GM19239 (cell line): Measurements from ENCODE around the gene RBM12.

ENCODE experiments used
- DNase-seq: peaks from one replicate; pipeline ENCODE4 v3.0.0; 2011; ENCODE audit warnings: low spot score; ENCODE audit not compliant: insufficient read length
- FAIRE-seq: peaks from 2 replicates; lab custom pipeline; 2011; peaks lifted over from hg19 to GRCh38; lab: Jason Lieb, UNC

The RBM12 gene

GRCh38 chr20:35657271-35657670, 7.4 kb downstream of the RBM12 start:
- FAIRE-seq (no peak), DNase-seq (no peak)

- no peak for DNase-seq
- no peak for FAIRE-seq
These were observed 10.3 kb downstream of the RBM12 start for GRCh38 chr20:35654415-35654814.

DNA sequence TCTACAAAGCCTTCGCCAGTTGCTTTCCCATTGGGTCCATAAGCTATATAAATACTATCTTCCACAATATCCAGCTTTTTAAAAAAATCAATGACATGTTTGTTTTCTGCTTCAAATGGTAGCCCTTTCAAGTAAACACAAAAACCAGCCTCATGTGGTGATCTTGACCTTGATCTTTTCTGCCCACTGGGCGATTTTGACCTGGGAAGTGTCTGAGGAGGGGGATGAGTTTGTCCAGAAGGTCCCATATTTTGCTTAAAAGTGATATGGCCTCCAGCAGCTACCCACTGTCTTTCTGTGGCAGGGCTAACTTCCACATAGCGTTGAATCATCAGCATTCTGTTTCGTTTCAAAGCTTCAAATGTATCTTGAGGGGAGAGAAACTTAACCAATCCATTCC, 10.8 kb downstream of the RBM12 start:
- DNase-seq (no peak), FAIRE-seq (no peak)

GRCh38 chr20:35653430-35653734, 11.3 kb downstream of the RBM12 start:
- DNase-seq = no peak

DNA sequence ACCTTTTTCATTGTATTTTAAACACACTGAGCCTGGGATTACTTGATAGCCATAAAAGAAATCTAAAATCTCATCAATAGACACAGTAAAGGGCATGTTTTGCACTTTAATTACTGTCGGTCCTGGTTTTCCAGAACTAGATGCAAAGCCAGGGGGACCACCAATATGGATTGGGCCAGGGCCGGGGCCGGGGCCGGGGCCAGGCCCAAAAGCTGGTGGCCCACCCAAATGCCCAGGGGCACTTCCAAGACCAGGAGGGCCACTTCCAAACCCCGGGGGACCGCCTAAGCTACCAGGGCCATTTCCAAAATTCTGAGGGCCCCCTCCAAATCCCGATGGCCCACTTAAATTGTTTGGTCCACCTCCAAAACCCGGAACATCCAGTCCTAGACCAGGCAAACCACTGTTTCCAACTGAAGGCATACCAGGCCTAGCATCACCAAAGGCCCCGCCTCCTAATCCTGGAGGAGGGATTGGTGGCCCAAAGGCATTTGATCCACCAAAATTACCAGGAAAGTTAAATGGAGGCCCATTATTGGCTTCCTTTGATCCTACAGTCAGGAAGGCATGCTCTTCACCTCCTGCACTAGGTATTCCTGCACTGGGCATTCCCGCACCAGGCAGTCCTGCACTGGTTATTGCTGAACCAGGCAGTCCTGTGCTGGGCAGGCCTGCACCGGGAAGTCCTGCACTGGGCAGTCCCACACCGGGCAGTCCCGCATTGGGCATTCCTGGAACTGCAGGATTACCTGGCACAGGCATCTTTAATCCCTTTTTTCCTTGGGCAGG, 11.9 kb downstream of the RBM12 start:
- DNase-seq = no peak
- FAIRE-seq = no peak

More at GRCh38 chr20:35653430-35653734, 11.3 kb downstream of the RBM12 start:
- FAIRE-seq = no peak

DNA sequence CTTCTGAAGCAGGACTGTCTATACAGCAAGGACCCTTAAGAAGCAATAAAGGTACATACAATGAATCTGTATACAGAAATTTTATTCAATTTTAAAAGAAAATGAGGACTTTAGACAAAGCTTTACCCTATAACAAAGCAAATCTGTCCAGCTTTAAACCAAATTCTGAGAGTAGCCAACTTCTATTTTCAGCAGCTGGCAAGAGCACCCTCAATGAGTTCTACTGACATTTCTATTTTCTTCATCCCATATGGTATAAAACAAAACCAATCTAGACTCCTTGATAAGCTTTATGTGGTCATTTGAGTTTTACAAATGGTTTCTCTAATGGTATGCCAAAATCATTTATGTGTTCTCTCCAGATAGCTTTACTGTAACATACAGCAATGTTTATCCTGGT, 12.7 kb downstream of the RBM12 start:
- DNase-seq (no peak), FAIRE-seq (no peak)

DNA sequence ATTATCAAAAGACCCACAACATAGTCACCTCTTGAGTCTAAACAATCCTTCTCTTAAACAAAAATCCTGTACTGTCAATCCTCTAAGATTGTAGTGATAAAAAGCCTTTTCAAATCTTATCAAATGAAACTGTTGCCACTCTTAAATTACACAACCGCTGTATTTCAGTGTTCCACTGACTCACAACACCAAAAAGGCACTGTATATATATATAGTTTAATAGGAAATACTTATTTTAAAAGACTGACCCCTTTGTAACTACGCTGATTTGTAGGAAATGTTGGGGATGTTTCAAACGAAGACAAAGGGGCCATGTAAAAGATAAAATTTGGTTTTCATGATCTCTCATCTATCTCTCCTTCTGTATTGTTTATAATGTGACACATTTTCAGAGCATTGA, 14.1 kb downstream of the RBM12 start:
- FAIRE-seq = no peak
- no peak for DNase-seq

DNA sequence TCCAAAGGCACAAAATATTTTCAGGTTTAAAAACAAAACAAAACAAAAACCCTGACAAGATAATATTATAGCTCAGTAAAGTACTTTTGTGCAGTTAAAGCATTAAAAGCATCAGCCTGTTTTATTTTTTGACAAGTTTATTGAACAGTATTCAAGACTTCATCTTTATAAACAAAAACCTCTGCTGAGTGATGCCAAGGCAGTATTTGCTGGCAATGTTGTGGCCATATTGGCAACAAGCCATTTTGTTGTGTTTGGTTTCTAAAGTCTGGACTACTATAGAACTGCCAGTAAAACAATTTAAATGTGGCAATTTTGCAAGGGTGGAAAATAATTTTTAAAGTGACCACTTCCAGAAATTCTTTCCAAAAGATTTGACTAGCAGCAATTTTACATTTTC, 15.9 kb downstream of the RBM12 start:
- FAIRE-seq (peak; percentile 14), DNase-seq (no peak)

DNA sequence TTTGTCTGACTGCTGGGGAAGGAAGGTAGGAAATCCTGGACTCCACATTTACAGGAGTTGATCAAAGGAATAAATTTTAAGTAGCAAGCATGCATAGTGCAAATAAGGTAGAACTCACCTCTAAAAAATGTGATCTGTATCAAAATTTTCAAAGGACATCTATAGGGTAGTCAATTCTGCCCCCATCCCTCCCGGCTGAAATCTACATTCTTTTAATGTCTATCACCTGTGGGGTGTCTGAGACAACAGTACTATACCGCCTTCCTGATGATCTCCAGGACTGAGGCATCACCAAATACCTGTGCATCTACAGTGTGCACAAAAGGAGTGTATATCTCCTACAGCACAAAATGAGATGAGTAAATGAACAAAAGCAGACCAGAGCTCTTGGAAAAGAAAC, 19.9 kb downstream of the RBM12 start:
- DNase-seq (no peak), FAIRE-seq (no peak)

GRCh38 chr20:35643045-35643444, 21.7 kb downstream of the RBM12 start:
- no peak for FAIRE-seq
- no peak for DNase-seq

GRCh38 chr20:35641743-35642142, 23.0 kb downstream of the RBM12 start:
- no peak for DNase-seq
- no peak for FAIRE-seq

- FAIRE-seq (no peak), DNase-seq (no peak)
These were observed 24.0 kb downstream of the RBM12 start for GRCh38 chr20:35640724-35641123.

DNA sequence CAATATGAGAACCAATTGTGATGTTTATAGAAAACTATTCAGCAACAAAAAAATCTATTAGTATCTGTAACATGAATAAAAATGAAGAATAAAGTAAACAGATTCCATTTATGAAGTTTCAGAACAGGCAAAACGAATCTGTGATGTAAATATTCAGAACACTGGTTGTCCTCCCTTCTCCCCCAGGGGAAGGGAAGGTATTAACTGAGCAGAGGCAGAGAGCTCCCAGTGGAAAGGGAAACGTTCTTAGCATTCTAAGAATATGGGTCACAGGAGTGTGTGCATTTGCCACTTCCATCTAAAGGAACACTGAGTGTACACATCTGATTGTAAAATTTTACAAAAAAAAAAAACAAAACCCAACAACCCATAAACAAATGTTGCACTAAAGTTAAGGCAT, 25.9 kb downstream of the RBM12 start:
- FAIRE-seq = no peak
- no peak for DNase-seq

- DNase-seq = no peak
- FAIRE-seq = no peak
These were observed 27.4 kb downstream of the RBM12 start for GRCh38 chr20:35637276-35637675.

DNA sequence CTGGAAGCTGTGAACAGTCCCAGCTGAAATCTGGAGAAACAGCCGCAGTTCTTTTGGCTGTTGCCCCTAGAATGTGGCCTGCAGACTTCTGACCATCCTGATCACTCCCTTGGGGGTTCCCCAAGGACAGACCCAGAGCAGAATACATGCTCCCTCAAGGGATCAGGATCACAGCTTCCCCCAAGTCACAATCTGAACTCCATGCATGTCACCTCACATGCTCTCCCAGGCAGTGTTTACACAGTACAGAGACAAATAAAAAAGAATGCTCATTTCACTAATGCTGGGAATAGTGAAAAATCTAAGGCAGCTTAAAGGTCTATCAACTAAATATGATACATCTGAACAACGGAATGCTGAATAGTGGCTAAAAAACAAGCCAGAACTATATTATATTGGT, 28.6 kb downstream of the RBM12 start:
- no peak for FAIRE-seq
- DNase-seq = no peak

DNA sequence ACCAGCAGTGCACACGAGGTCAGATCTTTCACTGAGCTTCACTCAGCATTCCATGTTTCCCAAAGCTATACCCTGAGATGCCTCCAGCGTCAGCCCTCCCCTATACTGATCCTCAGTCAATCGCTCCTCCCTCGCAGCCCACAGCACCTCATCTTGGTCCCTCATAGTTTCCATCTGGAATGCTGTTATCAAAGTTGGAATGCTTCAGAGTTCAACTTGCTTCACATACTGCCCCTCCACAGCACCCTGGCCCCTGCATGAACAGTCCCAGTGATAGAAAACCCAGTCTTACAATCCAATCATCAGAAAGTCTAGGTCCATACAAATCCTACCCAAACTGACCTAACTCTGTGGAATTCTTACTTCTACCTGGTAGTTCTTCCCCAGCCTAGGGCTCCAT, 29.0 kb downstream of the RBM12 start:
- no peak for FAIRE-seq

DNA sequence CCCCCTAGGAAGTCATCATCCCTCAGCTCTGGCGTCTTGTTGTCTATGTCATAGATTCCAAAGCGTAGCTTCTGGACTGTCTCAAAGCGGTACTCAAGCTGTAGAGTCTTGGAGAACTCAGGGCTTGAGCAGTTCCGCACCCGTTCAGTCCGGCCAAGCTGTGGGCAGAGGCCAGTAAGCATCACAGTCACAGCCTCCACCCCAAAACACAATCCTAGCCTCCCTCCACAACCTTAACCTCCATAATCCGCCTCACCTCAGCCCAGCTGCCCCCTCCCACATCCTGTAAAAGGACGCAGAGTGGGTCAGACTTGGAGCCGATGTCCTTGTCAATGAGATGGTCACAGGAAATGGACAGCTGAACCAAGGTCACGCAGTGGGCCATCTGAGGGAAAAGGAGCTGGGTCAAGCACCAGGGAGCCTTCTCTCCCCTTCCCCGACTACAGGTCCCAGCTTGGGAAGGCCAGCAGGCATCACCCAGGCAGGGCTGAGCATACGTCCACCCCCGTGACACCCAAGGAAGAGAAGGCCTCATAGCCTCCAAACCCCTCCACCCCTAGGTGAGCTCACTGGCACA, 32.1 kb downstream of the RBM12 start:
- DNase-seq (no peak), FAIRE-seq (no peak)

More for the DNA sequence above, 29.0 kb downstream of the RBM12 start:
- no peak for DNase-seq

GRCh38 chr20:35630636-35631035, 34.1 kb downstream of the RBM12 start:
- DNase-seq (no peak), FAIRE-seq (no peak)

DNA sequence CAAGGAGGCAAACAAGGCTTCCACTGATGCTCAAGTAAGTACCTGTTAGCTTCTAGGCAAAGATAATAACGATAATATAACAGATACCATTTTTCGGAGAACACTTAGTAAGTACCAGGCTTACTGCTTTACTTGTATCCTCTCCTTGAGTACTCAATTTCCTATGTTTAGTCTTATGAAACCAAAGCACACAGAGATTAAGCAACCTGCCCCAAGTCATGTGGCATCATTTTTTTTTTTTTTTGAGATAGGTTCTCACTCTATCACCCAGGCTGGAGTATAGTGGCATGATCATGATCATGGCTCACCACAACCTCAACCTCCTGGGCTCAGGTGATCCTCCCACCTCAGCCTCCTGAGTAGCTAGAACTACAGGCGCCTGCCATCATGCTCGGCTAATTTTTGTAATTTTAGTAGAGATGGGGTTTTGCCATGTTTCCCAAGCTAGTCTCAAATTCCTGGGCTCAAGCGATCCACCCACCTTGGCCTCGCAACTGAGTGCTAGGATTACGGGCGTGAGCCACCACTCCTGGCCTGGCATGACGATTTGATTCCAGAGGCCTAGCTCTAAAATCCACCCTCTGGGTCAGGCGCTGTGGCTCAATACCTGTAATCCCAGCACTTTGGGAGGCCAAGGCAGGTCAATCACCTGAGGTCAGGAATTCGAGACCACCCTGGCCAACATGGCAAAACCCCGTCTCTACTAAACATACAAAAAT, 35.1 kb downstream of the RBM12 start:
- FAIRE-seq (no peak), DNase-seq (no peak)

- no peak for FAIRE-seq
These were observed 37.6 kb downstream of the RBM12 start for GRCh38 chr20:35627121-35627520.

GRCh38 chr20:35626386-35627001, 38.2 kb downstream of the RBM12 start:
- DNase-seq (no peak), FAIRE-seq (no peak)

More at GRCh38 chr20:35627121-35627520, 37.6 kb downstream of the RBM12 start:
- DNase-seq = no peak
